ENCODE data around the gene SERPINA4. TPM values are rescaled to one million over a fixed set of nuclear protein-coding genes. Genes with fewer than 3 reads are reported as not detected.

Gene SERPINA4
- total and polyA plus RNA-seq, 2 of the 8 experiments (the other 6 are each of a cell fraction or from before 2014, with no cell fraction given), result not detected

DNA sequence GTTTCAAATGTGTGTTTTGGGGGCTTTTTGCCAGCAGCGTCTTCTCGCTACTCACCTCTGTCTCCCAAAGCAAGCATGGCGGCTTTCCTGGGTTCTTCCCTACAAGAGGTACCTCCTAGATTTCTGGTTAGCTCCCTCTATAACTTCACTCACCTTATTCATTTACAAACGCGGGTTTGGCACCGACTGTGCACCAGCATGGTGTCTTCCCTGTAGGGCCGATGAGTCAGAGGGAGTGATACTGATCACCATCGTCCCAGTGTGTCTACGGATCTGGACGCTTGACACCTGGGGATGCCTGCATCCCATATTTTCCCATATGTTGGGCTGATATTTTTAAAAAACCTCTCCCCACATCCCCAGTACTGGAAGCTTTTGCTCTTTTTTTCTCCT is 44.0 kb upstream of the SERPINA4 start:
- Histone ChIP-seq H3K9me3 (ENCODE audit: insufficient read depth in 2 of 2, low read depth in 1 of 2, low read length in 1 of 2) (peaks cover 0 to 3% of the 10 kb centered on the region in 2 experiments; a peak in 1 of 4 replicates), H3K4ac (replicated peaks; ENCODE audit: insufficient read length, low read depth, low read length) (no peak overlapping the region), H2BK20ac (ENCODE audit: low read length) (peak overlapping the region; percentile 40; the same call in 1 of the 2 replicates), H4K20me1 (replicated peaks in 1 of 2; ENCODE audit: control insufficient read depth in 1 of 2, insufficient read depth in 2 of 2, low read length in 2 of 2) (peaks cover 0 to 5% of the 10 kb centered on the region in 2 experiments), H3K14ac (ENCODE audit: insufficient read length) (no peak overlapping the region), H3K36me3 (ENCODE audit: control insufficient read depth in 2 of 4, insufficient read depth in 4 of 4, low read length in 3 of 4) (no peaks in the 10 kb centered on the region), H3K23ac (ENCODE audit: insufficient read length) (no peak overlapping the region), H2AFZ (ENCODE audit: low read length) (no peak overlapping the region), H2AK5ac (ENCODE audit: low read depth, low read length) (no peak overlapping the region), H2BK12ac (ENCODE audit: low read depth, low read length) (no peak overlapping the region; the same call in 1 of the 2 replicates), H3K18ac (ENCODE audit: extremely low read depth, low read length) (no peak overlapping the region), H2BK15ac (ENCODE audit: low read length) (no peak overlapping the region), H3K27me3 (replicated peaks in 1 of 4; ENCODE audit: control insufficient read depth in 3 of 4, extremely low read depth in 1 of 4, insufficient read depth in 3 of 4, low read length in 3 of 4) (no peaks in the 10 kb centered on the region), H4K5ac (ENCODE audit: insufficient read length, low read depth, low read length) (no peak overlapping the region), H2BK5ac (ENCODE audit: low read depth, low read length) (no peak overlapping the region), H3K79me1 (ENCODE audit: low read depth, low read length) (no peaks in the 10 kb centered on the region), H3K79me2 (ENCODE audit: control insufficient read depth in 1 of 2, insufficient read depth in 2 of 2, low read length in 2 of 2) (no peaks in the 10 kb centered on the region), H2BK120ac (replicated peaks; ENCODE audit: low read depth, low read length) (no peak overlapping the region), H3K4me2 (ENCODE audit: insufficient read depth in 1 of 2, low read depth in 2 of 2, low read length in 2 of 2) (0 out of 4 replicates have a peak overlapping the region, but pooled peaks of 1 of the 2 experiments have one; percentile 4), H4K8ac (ENCODE audit: extremely low read depth, insufficient read depth, low read length) (no peak overlapping the region), H3K27ac (ENCODE audit: low read depth, low read length) (no peak overlapping the region), H3K4me1 (replicated peaks in 1 of 4; ENCODE audit: control insufficient read depth in 3 of 4, insufficient read depth in 4 of 4, low read length in 3 of 4) (peaks cover 0 to 12% (median 3%) of the 10 kb centered on the region in 4 experiments; a peak in 4 of 7 replicates), H3K56ac (replicated peaks; ENCODE audit: insufficient read length, low read depth, low read length) (no peak overlapping the region), H4K91ac (replicated peaks; ENCODE audit: insufficient read length, low read length) (peak overlapping the region; percentile 52), H3K23me2 (ENCODE audit: low read depth, low read length) (peaks cover 14% of the 10 kb centered on the region; the same call in 1 of the 2 replicates), H3K9ac (replicated peaks in 1 of 4; ENCODE audit: extremely low read depth in 1 of 4, low read depth in 3 of 4, low read length in 3 of 4) (no peak overlapping the region), H3K4me3 (ENCODE audit: extremely low read depth in 1 of 4, insufficient read depth in 2 of 4, low read depth in 3 of 4, low read length in 4 of 4) (no peak overlapping the region)
- FAIRE-seq (no peak), DNase-seq (ENCODE audit: low read depth in 1 of 2, low spot score in 2 of 2) (no peak)
- TF ChIP-seq SP1 (IDR thresholded peaks at IDR 0.05; ENCODE audit: low read depth, low read length) (no peak), JUND (IDR thresholded peaks at IDR 0.05; ENCODE audit: low read length) (0 out of 2 replicates have a peak, but pooled peaks have one; percentile 21), NRF1 (IDR thresholded peaks at IDR 0.05; ENCODE audit: low read depth, low read length) (no peak)
- ChIA-PET POLR2A (ENCODE audit: partially characterized antibody) (no interaction called here), CTCF (ENCODE audit: partially characterized antibody) (interaction anchor here (0.7 to 2.4 kb wide), 5 partner anchors 29 to 693 kb away, joined by 3 to 10 read pairs (median 4); no protein-coding TSS in a partner anchor)
- 72% methylated on average over 10 of the region's 10 CpGs; no CpG with 5 or more reads in 1 of the 2 experiments for WGBS, 2 experiments (ENCODE audit: extremely low coverage in 1 of 2, insufficient coverage in 1 of 2, insufficient read length in 1 of 2, insufficient replicate concordance in 2 of 2, low coverage in 1 of 2, low lambda C conversion rate in 2 of 2, missing lambda C conversion rate in 1 of 2)

Data from H1 (cell line).